ENCODE results near the gene MAPK11. TPM values are rescaled to one million over a fixed set of nuclear protein-coding genes. Genes with fewer than 3 reads are reported as not detected.

MAPK11 gene
- total RNA-seq, 1 donor from 2014 or later: 26.1 TPM

- H3K36me3 ChIP-seq: peaks cover 14% of the 10 kb centered on the region
- intact Hi-C loops (cut with DNase I): no loop called here
- no peak for TF ChIP-seq CTCF (IDR thresholded peaks at IDR 0.05)
- H3K9me3 ChIP-seq: no peaks in the 10 kb centered on the region
- DNase-seq (no peak), ATAC-seq (peak; percentile 1)
- H3K27ac ChIP-seq: peak overlapping the region; percentile 75
- peaks cover 11% of the 10 kb centered on the region for H3K4me1 ChIP-seq
- H3K4me3 ChIP-seq: peak overlapping the region; percentile 89
- H3K27me3 ChIP-seq: no peaks in the 10 kb centered on the region
Measured at GRCh38 chr22:50251477-50252081, 18.6 kb downstream of the MAPK11 start.

- peak within 1 kb of the TSS; percentile 89 for H3K4me3 ChIP-seq
- H3K36me3 ChIP-seq: peaks cover 21% of the 10 kb centered on the region
- peak; percentile 86 for ATAC-seq
- peaks cover 16% of the 10 kb centered on the region for H3K4me1 ChIP-seq
- peak within 1 kb of the TSS; percentile 80 for H3K27ac ChIP-seq
- TF ChIP-seq CTCF (IDR thresholded peaks at IDR 0.05): no peak
- intact Hi-C loops (cut with DNase I): no loop called here
- DNase-seq: peak; percentile 94
- H3K27me3 ChIP-seq: no peaks in the 10 kb centered on the region
- H3K9me3 ChIP-seq: no peaks in the 10 kb centered on the region
Measured at GRCh38 chr22:50250555-50251476, 19.4 kb downstream of the MAPK11 start, which contains the start of gene HDAC10. Gene HDAC10 (minus strand): TSS chr22:50251265. CDS start chr22:50251032, 233 bp downstream.

GRCh38 chr22:50250249-50250554 is 20.0 kb downstream of the MAPK11 start:
- no peak for TF ChIP-seq CTCF (IDR thresholded peaks at IDR 0.05)
- H3K4me3 ChIP-seq: peak overlapping the region; percentile 89
- H3K36me3 ChIP-seq: peaks cover 22% of the 10 kb centered on the region
- DNase-seq: no peak
- H3K9me3 ChIP-seq: no peaks in the 10 kb centered on the region
- H3K4me1 ChIP-seq: peaks cover 21% of the 10 kb centered on the region
- peak overlapping the region; percentile 80 for H3K27ac ChIP-seq
- intact Hi-C loops (cut with DNase I): no loop called here
- no peak for ATAC-seq
- H3K27me3 ChIP-seq: no peaks in the 10 kb centered on the region

DNA sequence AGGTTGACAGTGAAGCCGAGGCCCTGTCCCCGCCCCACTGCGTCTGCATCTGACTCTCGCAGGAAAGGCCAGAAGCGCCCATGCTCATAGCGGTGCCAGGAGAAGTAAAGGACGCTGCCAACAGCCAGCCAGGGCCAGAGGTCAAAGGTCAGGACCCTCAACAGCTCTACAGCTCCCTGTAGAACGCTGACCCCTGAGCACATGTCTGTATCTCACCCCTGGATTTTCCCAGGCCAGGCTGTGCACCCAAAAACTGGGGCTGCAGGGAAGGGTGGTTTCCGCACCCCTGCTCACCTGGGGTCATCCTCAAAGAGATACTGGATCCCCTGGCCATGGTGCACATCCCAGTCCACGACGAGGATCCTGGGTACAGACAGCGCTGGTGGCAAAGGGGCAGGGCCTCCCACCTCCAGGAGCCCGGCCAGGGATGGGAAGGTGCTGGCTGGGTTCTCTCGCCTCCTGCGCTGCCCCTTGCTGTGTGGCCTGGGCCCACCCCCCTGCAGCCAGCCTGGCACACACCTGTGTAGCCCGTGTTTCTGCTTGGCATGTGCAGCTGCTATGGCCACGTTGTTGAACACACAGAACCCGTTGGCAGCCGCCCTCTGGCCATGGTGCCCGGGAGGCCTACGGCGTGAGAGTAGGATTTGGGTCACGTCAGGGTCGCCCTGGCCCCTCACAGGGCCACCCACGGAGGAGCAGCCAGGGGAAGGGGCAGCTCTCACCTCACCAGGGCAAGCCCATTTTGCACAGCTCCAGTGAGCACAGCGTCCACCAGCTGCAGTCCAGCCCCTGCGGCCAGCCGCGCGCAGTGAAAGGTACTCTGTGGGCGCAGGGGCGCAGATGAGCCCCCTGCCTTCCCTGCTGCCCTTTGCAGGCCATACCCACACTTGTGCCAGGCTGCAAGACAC is 20.6 kb downstream of the MAPK11 start:
- peak overlapping the region; percentile 89 for H3K4me3 ChIP-seq
- TF ChIP-seq CTCF (IDR thresholded peaks at IDR 0.05): no peak
- intact Hi-C loops (cut with DNase I): no loop called here
- no peak overlapping the region for H3K27ac ChIP-seq
- H3K27me3 ChIP-seq: no peaks in the 10 kb centered on the region
- peaks cover 21% of the 10 kb centered on the region for H3K4me1 ChIP-seq
- H3K36me3 ChIP-seq: peaks cover 22% of the 10 kb centered on the region
- ATAC-seq: no peak
- H3K9me3 ChIP-seq: no peaks in the 10 kb centered on the region
- DNase-seq: no peak

All from upper lobe of right lung (tissue), 1 donor.